NCI-H526 treated with DMSO at 0.1 percent for 48 hours (cell line): Measurements from ENCODE around the gene KIF21B.

Source experiments
- DNase-seq: peaks from one replicate; lab custom pipeline; 2025; lab: John Stamatoyannopoulos, UW

Gene KIF21B, protein sequence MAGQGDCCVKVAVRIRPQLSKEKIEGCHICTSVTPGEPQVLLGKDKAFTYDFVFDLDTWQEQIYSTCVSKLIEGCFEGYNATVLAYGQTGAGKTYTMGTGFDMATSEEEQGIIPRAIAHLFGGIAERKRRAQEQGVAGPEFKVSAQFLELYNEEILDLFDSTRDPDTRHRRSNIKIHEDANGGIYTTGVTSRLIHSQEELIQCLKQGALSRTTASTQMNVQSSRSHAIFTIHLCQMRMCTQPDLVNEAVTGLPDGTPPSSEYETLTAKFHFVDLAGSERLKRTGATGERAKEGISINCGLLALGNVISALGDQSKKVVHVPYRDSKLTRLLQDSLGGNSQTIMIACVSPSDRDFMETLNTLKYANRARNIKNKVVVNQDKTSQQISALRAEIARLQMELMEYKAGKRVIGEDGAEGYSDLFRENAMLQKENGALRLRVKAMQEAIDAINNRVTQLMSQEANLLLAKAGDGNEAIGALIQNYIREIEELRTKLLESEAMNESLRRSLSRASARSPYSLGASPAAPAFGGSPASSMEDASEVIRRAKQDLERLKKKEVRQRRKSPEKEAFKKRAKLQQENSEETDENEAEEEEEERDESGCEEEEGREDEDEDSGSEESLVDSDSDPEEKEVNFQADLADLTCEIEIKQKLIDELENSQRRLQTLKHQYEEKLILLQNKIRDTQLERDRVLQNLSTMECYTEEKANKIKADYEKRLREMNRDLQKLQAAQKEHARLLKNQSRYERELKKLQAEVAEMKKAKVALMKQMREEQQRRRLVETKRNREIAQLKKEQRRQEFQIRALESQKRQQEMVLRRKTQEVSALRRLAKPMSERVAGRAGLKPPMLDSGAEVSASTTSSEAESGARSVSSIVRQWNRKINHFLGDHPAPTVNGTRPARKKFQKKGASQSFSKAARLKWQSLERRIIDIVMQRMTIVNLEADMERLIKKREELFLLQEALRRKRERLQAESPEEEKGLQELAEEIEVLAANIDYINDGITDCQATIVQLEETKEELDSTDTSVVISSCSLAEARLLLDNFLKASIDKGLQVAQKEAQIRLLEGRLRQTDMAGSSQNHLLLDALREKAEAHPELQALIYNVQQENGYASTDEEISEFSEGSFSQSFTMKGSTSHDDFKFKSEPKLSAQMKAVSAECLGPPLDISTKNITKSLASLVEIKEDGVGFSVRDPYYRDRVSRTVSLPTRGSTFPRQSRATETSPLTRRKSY (N-terminal part only)

DNA sequence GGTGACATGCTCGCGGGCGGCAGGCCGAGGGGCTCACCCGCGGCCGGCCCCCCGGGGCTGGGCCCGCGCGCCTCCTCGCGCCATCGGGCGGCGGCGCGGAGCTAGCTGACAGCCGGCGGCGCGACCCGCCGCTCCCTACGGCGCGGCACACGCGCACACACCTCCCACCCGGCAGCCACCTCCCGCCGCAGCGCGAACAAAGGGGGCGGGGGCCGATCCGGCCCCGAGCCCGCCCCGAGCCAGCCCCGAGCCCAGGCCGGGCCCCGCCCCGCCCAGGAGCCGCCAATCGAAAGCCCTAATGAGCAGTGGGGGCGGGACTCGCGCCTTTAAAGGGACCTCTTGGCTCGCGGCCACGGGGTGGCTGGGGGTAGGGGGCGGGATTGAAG is at the start of gene KIF21B:
Gene KIF21B (minus strand): TSS at position 198 of the 386 bp plus-strand sequence. CDS start 331 bp downstream, outside the sequence.
- DNase-seq = peak; percentile 31

DNA sequence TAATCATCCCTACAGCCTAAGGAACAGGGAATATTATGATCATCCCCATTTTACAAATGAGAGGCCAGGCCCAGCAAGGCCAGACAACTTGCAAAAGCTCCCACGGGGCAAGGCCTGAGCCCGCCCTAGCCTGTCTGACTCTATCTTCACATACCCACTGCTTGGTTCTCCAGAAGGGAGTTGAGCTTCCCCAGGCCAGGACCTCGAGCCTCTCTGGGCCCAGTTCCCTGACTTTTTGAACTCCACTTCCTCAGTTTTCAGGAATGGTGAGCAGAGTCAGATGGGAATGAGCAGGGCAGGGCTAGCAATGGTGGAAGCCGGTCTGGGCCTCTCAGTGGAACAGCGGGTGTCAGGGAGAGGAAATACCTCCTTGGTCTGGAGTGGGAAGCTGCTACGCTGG is 49.4 kb upstream of the KIF21B start:
- DNase-seq = no peak

DNA sequence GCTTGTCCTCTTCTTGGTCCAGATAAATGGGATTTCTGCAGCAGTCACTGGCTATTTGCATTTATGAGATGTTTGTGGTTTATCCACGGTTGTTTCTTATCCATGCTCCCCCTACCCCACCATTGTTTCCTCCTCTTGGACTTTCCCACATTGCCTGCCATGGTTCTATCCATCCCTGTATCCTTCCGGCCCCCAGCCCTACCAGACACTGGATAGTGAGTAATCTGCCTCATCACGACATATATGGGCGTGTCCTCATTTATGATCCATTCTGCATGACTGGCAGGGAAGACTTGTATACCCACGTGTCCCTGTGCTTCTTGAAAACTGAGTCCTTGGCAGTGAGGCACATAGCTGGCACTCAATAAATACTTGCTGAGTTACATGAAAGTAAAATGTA is 48.6 kb upstream of the KIF21B start:
- no peak for DNase-seq

DNA sequence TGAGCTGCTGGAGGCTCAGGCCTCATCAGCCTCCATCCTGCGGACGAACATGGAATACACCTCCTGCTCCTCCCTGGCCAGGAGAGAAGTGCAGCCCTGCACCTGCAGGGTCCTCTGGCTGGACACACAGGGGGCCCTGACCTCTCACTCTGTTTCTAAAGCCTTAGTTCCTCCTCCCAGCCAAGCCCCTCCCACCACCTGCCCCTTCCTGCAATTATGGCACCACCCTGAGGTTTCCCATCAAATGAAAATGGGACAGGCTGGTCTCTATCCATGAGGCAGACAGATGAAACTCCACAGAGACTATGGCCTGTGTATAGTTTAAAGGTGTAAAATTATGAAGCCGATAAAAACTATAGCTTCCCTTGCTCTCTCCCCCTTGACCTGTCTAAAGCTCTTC is 46.1 kb upstream of the KIF21B start:
- DNase-seq = no peak

DNA sequence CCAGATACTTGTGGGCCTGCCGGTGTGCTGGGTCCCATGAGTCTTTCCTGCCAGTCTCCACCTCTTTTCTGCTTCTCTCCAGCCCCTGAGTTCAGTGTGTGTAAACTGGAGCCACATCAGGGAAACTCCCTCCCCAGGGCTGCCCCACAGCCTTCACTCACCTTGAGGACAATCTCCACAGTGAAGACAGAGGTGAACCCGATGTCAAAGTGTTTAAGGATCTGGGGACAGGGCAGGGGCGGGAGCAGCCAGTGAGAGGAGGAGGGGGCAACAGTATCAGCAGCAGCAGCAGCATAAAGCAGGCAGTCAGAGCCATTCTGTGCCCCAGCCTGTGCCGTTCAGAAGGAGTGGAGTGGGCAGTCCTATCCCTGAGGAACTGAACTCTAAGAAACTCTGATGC is 45.5 kb upstream of the KIF21B start:
- no peak for DNase-seq

DNA sequence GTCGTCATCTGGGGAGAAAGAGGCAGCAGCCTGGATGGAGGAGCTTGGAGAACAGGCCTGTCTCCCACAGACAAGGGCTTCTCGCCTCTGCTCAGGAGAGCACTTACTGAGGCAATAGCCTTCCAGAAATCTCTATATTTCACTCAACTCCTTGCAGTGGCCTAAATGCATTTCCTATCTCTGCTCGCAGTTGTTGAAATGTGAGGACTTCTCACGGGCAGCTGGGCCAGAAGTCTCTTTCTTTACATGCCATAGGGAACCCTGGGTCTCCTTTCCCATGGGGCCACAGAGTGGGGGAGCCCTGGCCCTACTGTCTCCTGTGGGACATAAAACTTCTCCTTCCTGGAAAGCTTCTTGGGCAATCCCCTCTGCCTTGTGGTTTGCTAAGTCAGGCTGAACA is 43.5 kb upstream of the KIF21B start:
- DNase-seq = no peak

DNA sequence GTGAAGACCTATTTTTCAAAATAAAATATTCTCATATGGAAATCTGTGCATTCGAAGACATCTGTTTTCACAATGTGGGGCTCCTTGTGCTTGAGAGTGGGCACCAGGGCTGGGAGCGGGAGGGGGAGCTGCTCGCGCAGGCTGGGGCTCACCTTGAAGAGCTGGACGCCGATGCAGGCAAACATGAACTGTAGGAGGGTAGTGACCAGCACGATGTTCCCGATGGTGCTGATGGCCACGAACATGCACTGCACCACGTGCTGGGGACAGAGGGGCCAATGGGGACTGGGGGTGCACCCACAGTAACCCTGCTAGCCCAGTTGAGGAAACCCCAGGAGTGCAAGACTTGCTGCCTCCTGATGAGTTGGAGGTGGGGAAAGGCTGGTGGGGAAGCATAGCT is 42.2 kb upstream of the KIF21B start:
- DNase-seq = no peak

DNA sequence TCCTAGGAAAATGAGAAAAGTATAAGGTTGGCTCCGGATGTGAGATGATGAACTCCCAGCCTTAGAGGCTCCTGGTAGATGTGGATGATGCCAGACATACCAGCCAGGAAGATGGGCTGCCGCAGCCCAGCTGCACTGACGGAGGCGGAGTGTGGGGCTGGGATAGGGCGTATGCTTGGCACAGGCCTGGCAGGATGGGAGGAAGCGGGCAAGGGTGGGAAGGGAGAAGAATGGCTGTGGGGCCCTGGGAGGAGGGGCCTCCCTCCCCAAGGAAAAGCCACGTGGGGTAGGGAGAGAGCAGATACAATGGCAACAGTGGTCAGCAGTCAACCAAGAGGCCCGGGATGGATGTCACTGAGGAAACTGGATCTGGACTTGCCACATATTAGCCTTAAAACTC is 41.3 kb upstream of the KIF21B start:
- no peak for DNase-seq

DNA sequence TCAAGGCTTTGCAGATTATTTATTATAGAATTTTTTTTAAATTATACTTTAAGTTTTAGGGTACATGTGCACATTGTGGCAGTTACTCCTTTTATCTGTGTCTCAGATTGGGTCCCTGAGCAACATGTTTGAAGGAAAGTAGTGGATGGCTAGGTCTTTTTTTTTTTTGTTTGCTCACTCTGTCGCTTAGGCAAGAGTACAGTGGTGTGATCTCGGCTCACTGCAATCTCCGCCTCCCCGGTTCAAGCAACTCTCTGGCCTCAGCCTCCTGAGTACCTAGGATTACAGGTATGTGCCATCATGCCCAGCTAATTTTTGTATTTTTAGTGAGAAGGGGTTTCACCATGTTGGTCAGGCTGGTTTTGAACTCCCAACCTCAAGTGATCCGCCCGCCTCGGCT is 39.6 kb upstream of the KIF21B start:
- DNase-seq = no peak

DNA sequence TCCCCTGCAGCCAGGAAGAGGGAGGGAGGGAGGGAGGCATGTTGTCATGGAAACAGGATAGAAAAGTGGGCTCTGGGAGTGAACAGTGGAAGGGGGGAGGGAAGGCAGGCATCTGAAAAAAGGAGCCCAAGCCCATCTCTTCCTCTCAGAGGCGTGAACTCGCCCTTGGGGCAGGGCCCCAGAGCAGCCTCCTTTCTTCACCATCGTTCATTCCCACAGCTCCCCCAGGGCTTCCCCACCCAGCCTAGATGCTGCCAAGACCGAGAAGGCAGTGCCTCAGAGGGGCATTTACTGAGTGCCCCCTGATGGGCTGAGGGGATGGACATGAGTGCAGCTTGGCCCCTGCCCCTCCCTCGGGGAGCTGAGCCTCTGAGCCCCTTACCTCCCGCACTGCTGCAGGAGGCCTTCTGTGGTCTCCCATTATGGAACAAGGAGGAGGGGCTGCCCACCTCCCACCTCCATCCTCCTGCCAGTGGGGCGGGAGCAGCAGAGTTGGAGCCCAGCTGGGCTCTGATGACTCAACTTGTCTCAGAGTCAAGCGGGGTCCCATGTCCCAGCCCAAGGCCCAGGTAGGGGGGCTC is 39.1 kb upstream of the KIF21B start:
- DNase-seq = no peak

DNA sequence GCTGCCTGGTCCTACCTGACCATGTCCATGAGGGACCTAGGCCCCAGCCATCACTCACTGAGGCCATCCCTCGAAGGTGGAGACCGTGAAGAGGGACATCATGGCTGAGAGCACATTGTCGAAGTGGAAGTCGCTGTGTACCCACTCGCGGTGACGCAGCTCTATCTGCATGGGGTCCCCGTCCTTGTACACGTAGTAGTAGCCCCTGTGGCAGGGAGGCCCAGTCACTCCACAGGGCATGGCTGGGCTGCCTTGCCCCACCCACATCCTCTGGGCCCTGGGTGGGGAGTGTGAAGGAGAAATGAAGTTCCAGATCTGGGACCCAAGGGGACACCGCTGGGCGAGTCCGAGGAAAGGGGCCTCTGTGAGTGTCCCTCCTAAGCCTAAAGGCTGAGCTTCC is 38.4 kb upstream of the KIF21B start:
- DNase-seq = no peak

DNA sequence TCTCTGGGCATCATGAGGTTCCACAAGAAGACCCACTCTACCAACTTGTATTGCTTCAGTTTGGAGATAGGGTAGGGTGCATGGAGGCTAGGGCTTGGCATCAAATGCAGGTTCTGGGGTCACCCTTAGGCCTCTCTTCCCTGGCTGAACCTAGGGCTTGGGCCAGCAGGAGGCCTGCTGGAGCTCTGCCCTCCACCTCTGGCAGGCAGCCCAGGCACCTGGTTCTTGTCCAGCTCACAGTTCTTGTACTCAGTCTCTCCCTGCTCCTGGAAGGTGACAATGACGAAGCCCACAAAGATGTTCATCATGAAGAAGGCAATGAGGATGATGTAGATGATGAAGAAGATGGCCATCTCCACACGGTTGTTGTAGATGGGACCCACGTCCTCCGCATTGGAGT is 37.5 kb upstream of the KIF21B start:
- DNase-seq = no peak

DNA sequence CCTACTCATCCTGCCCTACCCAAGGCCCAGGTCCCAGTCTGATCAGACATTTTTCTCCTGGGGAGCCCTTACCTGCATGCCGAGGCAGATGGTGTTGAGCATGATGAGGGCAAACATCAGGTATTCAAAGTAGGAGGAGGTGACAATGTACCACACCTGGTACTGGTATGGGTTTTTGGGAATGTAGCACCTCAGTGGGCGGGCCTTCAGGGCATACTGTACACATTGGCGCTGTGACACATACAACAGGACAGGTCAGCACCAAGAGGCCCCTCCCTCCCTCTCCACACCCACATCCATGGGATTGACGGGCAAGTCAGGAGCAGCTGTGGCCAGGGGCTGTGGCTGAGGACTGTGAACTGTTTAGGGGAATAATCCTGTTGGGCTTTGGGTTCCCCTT is 37.1 kb upstream of the KIF21B start:
- no peak for DNase-seq

DNA sequence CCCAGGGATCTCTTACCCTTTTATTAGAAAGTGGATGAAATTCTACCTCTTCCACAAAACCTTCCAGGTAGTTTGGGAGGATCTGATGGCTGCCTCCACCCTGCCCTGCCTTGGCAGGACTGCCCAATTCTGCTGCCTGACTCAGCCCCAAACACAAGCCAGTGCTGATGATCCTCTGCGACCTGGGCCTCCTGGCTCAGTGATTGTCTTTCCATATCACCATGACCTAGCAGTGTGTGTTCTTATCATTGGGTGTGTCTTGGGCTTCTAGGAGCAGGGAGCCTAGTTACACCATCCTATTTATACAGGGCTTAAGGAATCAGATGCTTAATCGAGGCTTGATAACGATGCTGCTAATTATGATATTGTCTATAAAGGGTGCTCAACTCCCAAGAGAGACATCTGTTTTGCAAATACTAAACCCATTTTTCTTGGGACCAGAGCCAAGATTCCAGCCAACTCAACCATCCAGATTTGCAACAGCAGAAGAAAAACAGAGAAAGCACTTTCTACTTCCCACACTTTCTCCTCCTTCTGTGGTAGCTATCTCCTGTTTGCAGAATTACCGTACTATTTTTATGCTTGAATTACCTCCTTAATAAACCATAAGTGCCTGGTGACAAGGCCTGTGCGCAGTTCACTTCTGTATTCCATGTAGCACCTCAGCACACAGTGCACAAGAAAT is 36.5 kb upstream of the KIF21B start:
- no peak for DNase-seq

DNA sequence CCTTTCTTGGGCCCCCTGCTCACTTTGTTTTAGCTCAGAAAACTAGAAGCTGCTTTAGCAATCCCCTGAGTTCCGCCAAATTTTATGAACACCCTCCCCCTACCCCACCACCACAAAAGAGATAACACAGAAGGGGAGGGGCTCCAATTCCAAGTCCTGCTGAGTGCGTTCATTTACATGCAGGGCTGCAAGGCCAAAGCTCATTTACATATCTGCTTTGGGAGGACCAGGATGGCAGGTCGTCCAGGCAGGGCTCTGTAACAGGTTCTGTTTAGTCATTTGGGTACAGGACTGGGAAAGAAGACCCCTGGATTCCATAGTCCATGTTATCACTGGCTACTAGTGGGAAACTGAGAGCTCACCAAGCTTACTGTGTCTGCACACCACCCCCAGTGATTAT is 35.9 kb upstream of the KIF21B start:
- DNase-seq = no peak

DNA sequence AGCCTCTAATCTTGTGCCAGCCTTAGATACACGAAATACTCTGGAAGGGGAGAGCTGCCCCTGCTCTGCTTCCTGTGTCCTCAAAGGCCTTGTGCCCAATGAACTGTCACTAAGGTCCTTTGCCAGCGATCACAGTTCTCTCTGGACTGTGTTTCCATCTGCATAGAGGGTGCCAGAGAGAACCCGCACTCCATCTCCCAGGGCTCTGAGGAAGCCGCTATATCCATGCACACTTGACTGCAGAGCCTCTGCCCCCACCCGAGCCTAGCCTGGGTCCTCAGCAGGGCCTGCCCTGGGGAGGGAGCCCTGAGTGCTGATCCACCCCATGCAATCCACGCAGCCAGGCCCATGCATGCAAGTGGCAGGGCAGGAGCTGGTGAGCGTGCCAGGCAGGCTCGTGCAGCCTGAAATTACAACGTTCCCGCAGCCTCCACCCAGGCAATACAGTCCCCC is 30.6 kb upstream of the KIF21B start:
- DNase-seq = no peak

DNA sequence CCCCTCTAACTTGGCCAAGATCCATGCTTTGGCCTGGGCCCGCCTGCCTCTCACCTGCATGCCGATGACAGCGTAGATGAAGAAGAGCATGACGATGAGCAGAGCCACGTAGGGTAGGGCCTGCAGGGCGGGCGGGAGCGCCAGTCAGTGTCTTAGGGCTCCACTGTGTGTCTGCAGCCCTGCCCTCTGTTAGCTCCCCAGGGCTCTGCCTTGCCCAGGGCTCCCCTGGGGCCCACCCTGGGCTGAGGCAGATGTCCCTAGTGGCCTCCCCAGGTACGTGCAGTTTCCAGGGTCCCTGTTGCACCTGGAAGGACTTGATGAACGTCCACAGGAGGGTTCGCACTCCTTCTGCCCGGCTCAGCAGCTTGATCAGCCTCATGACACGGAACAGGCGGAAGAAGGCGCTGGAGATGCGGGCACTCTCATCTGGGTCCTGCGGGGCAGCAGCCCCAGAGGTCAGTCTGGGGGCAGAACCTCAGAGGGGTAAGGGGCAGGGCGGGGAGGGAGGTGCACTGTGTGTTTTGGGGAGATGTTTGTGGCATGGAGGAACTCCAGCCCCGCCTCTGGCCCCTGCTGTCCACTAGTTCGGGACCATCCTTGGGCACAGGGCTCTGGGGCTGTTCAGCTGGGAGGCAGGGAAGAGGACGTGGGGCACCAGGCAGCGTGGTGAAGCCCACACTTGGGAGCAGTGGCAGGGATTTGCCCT is 29.8 kb upstream of the KIF21B start:
- no peak for DNase-seq

DNA sequence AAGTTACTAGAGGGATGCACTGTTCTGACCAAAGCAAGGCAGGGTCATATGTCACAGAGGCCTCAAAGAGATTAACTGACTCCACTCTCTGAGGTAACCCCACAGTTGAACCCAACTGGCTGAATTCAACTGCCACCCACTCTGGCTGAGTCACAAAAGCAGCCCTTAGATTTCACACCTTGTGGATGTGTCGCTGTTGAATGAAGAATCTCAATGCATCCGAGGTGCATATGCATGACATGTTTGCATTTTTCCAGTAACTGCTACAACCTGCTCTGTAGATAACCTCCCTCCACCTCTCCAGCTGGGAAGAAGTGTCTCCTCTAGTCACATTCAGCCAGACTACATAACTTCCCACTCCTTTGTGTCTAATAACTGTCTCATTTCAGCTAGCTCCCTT is 27.9 kb upstream of the KIF21B start:
- peak; percentile 8 for DNase-seq

DNA sequence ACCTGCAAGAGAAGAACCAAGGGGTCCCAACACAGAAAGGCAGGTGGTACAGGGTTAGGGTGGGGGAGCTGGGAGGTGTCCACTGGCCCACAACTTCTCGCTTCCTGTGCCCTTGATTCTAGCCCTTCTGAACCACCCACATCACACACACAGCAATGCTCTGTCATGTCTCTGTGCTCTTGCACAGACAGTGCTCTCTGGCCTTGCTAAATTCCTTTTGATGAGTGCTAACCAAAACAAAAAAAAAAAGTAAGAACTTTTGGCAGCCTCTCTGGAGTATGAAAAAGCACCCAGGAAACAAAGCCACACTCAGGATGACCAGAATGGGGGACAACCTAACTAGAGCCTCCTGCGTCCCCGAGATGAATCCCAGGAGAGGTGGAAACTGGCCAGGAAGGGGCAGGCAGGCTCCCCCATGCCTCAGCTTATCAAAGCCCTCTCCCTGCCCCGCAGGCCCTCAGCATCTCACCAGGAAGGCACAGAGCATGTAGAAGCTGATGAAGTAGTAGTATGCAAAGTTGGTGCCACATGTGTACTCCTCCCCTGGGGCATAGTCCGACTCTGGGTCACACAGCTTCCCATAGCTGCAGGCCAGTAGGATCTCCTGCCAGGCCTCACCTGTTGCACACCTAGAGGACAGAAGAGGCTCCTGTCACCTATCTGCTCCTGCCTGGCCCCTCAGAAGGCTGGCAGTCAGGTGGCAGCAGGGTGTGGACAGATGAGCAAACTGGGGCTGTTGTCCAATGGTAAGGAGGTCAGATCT is 27.2 kb upstream of the KIF21B start:
- DNase-seq = no peak

DNA sequence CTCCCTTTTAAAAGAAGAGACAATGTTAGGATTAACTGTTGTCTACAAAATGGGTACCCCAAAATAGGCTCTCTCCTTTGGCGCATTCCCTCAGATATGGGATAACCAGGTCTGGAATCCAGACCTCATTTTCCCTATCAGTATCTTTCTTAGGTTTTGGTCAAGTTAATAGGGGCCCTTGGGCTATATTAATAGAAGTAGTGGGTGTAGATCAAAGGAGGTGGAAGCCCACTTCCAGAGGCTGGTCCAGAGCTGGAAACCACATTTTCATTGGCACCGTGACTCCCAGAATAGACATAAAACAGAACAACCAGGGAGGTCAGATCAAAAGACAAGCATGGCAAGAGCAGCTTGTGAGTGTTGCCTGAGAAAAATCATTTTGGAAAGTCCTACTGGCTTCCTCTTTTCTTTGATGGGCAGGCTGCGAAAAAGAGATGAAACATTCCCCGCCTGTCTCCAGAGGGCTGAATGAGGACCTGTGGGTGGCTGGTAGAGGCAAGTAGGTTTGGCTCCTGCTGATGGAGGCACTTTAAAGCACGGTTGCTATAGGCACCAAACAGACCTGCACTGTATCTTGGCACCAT is 25.8 kb upstream of the KIF21B start:
- DNase-seq = no peak
